H1 (cell line): ENCODE measurements around the gene GRHL3. TPM values are rescaled to one million over a fixed set of nuclear protein-coding genes. Genes with fewer than 3 reads are reported as not detected.

Experiments used
- CREB1 ChIP-seq: IDR thresholded peaks from 2 replicates; pipeline ENCODE4 v1.6.1; 2012; ENCODE audit warnings: inconsistent platforms
- HDAC2 ChIP-seq, 2 experiments: fragments of 300-600 bp in 1 of 2; sonication (generic) in 1 of 2; IDR thresholded peaks; 2 replicates each; pipeline ENCODE4 v1.6.1; 2011 to 2012; ENCODE audit warnings: low read depth in 2 of 2, low read length in 2 of 2, mild to moderate bottlenecking in 2 of 2, moderate library complexity in 2 of 2, borderline replicate concordance in 1 of 2, inconsistent platforms in 1 of 2
- HDAC6 ChIP-seq: IDR thresholded peaks from one replicate; pipeline ENCODE4 v1.7.1; 2012; ENCODE audit warnings: low read depth, mild to moderate bottlenecking, inconsistent platforms, low read length, moderate library complexity
- RBBP5 ChIP-seq: IDR thresholded peaks from 2 replicates; pipeline ENCODE4 v1.7.1; 2012; ENCODE audit warnings: low read depth, mild to moderate bottlenecking, inconsistent platforms, low read length, moderate library complexity, borderline replicate concordance
- SRF ChIP-seq: IDR thresholded peaks from 2 replicates; pipeline ENCODE4 v1.6.1; 2011; ENCODE audit warnings: mild to moderate bottlenecking, low read depth, low read length, moderate library complexity
- TBP ChIP-seq: IDR thresholded peaks from 2 replicates; pipeline ENCODE4 v1.6.1; 2011; ENCODE audit warnings: low read depth, low read length, improper control_type of control experiment
- polyA plus RNA-seq, 7 experiments: library from polyadenylated mRNA; depleted of rRNA in 3 of 7; stranded (reverse) in 5 of 7; unstranded in 2 of 7; fragments of >200 nt in 5 of 7; fragments of 200-250 nt in 2 of 7; gene quantifications; 1 replicate in 5 of 7; 2 replicates in 1 of 7; 4 replicates in 1 of 7; pipeline versions ENCODE4 v1.2.1 to v1.2.3, GENCODE V29; 2011 to 2013; ENCODE audit warnings: missing spikeins in 2 of 7, mixed read lengths in 2 of 7
- total RNA-seq: library from RNA; stranded (reverse); fragmentation: NEBNext Ultra II Directional; extraction: Animal tissue kit (Norgen Biotek cat#: 25700); gene quantifications from 2 replicates; pipeline ENCODE4 v1.2.1, GENCODE V29; 2021
- TF ChIP-seq, protein P1 (sequence below): IDR thresholded peaks from 2 replicates; pipeline ENCODE4 v1.6.1; 2012; ENCODE audit warnings: inconsistent platforms
- TF ChIP-seq, protein P2 (sequence below): IDR thresholded peaks from 2 replicates; pipeline ENCODE4 v1.6.1; 2012; ENCODE audit warnings: inconsistent platforms

Gene GRHL3
- total and polyA plus RNA-seq, 2 of the 8 experiments (the other 6 are each of a cell fraction or from before 2014, with no cell fraction given) = 0.80 to 1.8 TPM

DNA sequence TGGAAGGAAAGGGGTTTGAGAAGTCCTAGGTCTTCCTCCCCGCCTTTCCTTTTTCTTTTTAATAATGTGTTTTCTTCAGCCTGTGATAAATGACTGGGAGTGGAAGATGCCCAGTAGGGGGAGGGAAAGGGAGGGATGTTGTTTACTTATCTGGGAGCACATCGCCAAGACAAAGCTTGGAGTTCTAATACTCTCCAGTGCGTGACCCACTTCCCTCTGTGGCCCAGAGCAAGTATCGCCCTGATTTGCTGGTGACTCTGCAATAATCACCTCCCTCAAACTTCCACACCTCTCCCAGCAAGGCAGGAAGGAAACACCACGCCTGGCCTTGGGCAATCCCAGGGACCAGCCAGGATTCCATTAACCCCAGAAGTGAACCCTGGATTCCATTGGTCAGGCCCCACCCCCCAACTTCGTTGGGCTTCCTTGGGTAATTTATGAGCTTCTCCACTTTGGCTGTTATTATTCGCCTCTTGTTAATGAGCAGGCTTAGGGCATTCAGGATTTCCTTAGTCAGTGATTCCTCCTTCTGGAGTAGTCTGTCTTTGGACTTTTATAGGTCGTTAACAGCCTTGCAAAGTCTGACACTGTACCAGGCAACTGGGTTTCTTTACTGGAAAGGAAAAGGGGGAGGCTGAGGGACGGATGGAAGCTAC is 24.3 kb upstream of the GRHL3 start (continued):
- TF ChIP-seq, protein P1, sequence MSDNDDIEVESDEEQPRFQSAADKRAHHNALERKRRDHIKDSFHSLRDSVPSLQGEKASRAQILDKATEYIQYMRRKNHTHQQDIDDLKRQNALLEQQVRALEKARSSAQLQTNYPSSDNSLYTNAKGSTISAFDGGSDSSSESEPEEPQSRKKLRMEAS = no peak
- TF ChIP-seq HDAC6 = no peak
- no peak for TF ChIP-seq RBBP5
- no peak for TF ChIP-seq SRF
- no peak for TF ChIP-seq CREB1
- TF ChIP-seq, protein P2, sequence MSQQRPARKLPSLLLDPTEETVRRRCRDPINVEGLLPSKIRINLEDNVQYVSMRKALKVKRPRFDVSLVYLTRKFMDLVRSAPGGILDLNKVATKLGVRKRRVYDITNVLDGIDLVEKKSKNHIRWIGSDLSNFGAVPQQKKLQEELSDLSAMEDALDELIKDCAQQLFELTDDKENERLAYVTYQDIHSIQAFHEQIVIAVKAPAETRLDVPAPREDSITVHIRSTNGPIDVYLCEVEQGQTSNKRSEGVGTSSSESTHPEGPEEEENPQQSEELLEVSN = no peak
- no peak for TF ChIP-seq TBP
- no peak for TF ChIP-seq HDAC2 (IDR thresholded peaks at IDR 0.05; ENCODE audit: borderline replicate concordance in 1 of 2, low read depth in 2 of 2, low read length in 2 of 2)
